HG03108 (cell line): ENCODE measurements around the gene NAA16.

Experiments used
- ATAC-seq: cut with Tn5 transposase; IDR thresholded peaks from one replicate; pipeline ENCODE4 v1.9.1; 2021; ENCODE audit warnings: moderate library complexity; ENCODE audit not compliant: unreplicated experiment

The NAA16 gene

GRCh38 chr13:41302743-41303142, 8.3 kb upstream of the NAA16 start:
- ATAC-seq, result no peak

GRCh38 chr13:41304551-41304950, 6.5 kb upstream of the NAA16 start:
- no peak for ATAC-seq

GRCh38 chr13:41306271-41307145, 4.6 kb upstream of the NAA16 start:
- ATAC-seq, result no peak

- ATAC-seq, result no peak
Observed at GRCh38 chr13:41307884-41308640, 3.0 kb upstream of the NAA16 start.

- peak; percentile 34 for ATAC-seq
Observed at GRCh38 chr13:41311406-41312175, 524 bp downstream of the NAA16 start.

- ATAC-seq, result no peak
Observed at GRCh38 chr13:41312176-41312500, 1.1 kb downstream of the NAA16 start.

- no peak for ATAC-seq
Observed at GRCh38 chr13:41313117-41313516, 2.0 kb downstream of the NAA16 start.

- ATAC-seq, result no peak
Observed at GRCh38 chr13:41313659-41314197, 2.7 kb downstream of the NAA16 start.

- ATAC-seq, result no peak
Observed at GRCh38 chr13:41315443-41316047, 4.5 kb downstream of the NAA16 start.

- ATAC-seq, result no peak
Observed at GRCh38 chr13:41317243-41317642, 6.2 kb downstream of the NAA16 start.

GRCh38 chr13:41325752-41326151, 14.7 kb downstream of the NAA16 start:
- ATAC-seq, result no peak

GRCh38 chr13:41326661-41327060, 15.6 kb downstream of the NAA16 start:
- peak; percentile 62 for ATAC-seq

GRCh38 chr13:41327994-41328790, 17.1 kb downstream of the NAA16 start:
- ATAC-seq, result no peak

- ATAC-seq, result no peak
Observed at GRCh38 chr13:41332829-41333228, 21.8 kb downstream of the NAA16 start.

- no peak for ATAC-seq
Observed at GRCh38 chr13:41334810-41335209, 23.7 kb downstream of the NAA16 start.

- ATAC-seq, result no peak
Observed at GRCh38 chr13:41344358-41344757, 33.3 kb downstream of the NAA16 start.

GRCh38 chr13:41345165-41345913, 34.3 kb downstream of the NAA16 start:
- no peak for ATAC-seq

- no peak for ATAC-seq
Observed at GRCh38 chr13:41345914-41346589, 35.0 kb downstream of the NAA16 start.
